Embryonic facial prominence (tissue), 1 donor: ENCODE measurements around the gene INSIG1.

Experiments used
- DNase-seq: peaks from one replicate; pipeline ENCODE4 v3.0.0-alpha.2; 2016; ENCODE audit errors: extremely low spot score

Gene INSIG1

GRCh38 chr7:155349601-155350331 lies 52.1 kb downstream of the INSIG1 start:
- no peak for DNase-seq

GRCh38 chr7:155351120-155351870 lies 53.6 kb downstream of the INSIG1 start:
- no peak for DNase-seq

- DNase-seq, result no peak
Measured at GRCh38 chr7:155352076-155352752, 54.5 kb downstream of the INSIG1 start.

GRCh38 chr7:155352753-155353115 lies 55.1 kb downstream of the INSIG1 start:
- no peak for DNase-seq

- no peak for DNase-seq
Measured at GRCh38 chr7:155353256-155353897, 55.7 kb downstream of the INSIG1 start.

- DNase-seq, result no peak
Measured at GRCh38 chr7:155354371-155355048, 56.8 kb downstream of the INSIG1 start.

- DNase-seq, result no peak
Measured at GRCh38 chr7:155355176-155355575, 57.5 kb downstream of the INSIG1 start.

GRCh38 chr7:155355745-155356144 lies 58.1 kb downstream of the INSIG1 start:
- DNase-seq, result no peak

GRCh38 chr7:155356323-155357105 lies 58.8 kb downstream of the INSIG1 start:
- DNase-seq, result no peak

- no peak for DNase-seq
Measured at GRCh38 chr7:155357573-155358041, 59.9 kb downstream of the INSIG1 start.

GRCh38 chr7:155358066-155358947 lies 60.6 kb downstream of the INSIG1 start:
- no peak for DNase-seq

GRCh38 chr7:155358948-155359712 lies 61.5 kb downstream of the INSIG1 start:
- DNase-seq, result no peak
